T-helper 2 cell (primary cell): ENCODE measurements around the gene SDR9C7.
"Not testable (repeated sequence)": the region's sequence is repeated elsewhere in the genome, so short reads cannot be mapped to it uniquely, and the experiment has no call there.

Source experiments
- DNase-seq, 5 experiments: peaks; one replicate each; pipeline versions ENCODE4 v3.0.0 to v3.0.0-alpha.2; 2012 to 2022

The SDR9C7 gene

DNA sequence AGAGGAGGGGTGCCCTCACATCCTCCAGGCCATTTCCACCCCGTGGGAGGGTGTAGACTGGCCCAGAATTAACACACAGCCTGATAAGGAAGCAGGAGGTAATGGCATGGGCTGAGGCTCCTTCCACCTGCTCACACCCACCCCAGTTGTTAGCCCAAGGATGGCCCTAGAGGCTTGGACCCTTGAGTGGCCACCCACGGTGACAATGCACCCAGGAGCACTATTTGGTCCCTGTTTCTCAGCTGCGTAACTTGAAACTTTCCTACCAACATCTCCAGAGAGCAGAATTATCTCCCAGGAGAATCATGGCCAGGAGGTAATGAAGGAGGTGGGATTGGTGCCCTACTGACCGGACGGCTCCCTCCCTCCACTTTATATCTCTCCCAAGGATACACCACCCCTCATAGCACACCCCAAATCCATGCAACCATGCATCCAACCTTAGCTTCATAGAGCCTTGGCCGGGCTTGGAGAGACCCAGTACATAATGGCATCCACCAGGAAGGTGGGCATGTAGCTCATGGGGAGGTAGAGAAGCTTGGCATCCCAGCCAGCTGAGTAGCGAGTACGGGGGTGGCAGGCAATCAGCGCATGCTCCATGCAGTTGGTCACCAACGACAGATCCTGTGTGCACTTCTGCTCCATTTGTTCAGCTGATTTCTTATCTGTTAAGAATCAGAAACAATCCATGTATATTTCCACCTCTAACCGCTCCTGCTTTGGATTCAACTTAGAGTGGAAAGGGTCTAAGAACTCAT, 17.6 kb upstream of the SDR9C7 start:
- no peak for DNase-seq

DNA sequence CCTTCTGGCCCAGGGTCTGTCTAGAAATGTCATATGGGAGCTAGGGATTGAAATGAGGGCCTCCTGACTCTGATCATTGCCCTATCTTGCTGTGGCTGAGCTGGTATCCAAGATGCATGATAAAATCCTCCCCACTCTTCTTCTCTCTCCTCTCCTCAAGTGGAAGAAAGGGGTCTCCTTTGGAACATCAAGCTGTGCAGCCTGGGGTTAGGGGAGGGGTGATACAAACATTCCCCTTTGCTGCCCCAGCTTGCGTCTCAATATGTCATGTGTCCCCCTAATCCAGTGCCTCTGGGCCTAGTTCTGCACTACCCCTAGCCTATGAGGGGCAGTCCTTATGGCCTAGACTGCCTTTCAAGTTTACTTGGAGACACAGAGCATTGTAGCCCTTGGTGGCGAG, 14.7 kb upstream of the SDR9C7 start:
- no peak for DNase-seq

DNA sequence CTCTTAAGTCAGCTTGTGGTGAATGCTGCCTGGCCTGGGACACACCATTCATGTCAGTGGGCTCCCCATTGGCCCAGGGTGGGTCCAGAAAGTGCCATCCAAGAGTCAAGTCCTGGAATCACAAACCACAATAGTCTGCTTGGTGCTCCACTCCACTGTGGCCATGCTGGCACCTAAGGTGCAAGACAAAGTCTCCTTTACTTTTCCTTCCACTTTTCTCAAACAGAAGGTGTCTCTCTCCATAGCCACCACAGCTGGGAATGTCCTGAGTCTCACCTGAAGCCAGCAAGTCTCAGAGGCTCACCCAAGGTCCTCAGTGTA, 14.2 kb upstream of the SDR9C7 start:
- no peak for DNase-seq

DNA sequence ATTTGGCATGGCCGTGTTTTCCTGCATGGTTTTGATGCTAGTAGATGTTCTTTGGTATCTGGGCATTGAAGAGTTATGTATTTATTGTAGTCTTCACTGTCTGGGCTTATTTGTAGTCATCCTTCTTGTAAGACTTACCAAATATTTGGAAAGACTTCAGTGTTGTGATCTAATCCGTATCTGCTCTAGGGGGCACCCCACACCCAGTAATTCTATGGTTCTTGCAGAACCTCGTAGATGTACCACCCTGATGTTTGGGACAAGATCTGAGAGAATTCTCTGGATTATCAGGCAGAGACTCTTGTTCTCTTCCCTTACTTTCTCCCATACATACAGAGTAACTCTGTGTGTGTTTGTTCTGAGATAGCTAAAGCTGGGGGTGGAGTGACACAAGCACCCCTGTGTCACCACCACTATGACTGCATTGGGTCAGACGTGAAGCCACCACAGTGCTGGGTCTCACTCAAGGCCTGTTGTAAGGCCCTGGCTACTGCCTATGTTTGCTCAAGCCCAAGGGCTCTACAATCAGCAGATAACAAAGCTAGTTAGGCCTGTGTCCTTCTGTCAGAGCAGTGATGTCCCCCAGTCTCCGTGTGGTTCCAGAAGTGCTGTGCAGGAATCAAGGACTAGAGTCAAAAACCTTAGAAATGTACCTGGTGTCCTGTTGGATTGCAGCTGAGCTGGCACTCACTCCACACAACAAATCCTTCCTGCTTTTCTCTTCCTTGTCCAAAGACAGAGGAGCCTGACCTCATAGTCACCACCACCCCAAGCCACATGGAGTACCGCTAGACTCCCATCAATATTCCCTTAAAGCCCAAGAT, 13.6 kb upstream of the SDR9C7 start:
- no peak for DNase-seq

DNA sequence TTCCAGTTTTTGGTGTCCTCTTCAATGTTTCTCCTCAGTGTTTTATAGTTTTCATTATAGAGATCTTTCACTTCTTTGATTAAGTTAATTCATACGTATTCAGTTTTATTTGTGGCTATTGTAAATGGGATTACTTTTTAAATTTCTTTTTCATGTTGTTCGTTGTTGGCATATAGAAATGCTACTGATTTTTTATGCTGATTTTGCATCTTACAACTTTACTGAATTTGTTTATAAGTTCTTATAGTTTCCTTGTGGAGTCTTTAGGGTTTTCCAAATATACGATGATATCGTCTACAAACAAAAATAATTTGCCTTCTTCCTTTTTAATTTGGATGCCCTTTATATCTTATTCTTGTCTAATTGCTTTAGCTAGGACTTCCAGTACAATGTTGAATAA, 9.7 kb upstream of the SDR9C7 start:
- DNase-seq: no peak

DNA sequence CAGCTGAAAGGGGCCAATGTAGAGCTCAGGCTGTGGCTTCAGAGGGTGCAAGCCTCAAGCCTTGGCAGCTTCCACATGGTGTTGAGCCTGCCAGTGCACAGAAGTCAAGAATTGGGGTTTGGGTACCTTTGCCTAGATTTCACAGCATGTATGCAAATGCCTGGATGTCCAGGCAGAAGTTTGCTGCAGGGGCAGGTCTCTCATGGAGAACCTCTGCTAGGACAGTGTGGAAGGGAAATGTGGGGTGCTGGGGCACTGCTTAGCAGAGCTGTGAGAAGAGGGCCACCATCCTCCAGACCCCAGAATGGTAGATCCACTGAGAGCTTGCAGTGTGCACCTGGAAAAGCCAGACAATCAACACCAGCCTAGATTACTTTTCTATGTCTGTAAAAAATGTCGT, 9.2 kb upstream of the SDR9C7 start:
- DNase-seq: not testable (repeated sequence)

DNA sequence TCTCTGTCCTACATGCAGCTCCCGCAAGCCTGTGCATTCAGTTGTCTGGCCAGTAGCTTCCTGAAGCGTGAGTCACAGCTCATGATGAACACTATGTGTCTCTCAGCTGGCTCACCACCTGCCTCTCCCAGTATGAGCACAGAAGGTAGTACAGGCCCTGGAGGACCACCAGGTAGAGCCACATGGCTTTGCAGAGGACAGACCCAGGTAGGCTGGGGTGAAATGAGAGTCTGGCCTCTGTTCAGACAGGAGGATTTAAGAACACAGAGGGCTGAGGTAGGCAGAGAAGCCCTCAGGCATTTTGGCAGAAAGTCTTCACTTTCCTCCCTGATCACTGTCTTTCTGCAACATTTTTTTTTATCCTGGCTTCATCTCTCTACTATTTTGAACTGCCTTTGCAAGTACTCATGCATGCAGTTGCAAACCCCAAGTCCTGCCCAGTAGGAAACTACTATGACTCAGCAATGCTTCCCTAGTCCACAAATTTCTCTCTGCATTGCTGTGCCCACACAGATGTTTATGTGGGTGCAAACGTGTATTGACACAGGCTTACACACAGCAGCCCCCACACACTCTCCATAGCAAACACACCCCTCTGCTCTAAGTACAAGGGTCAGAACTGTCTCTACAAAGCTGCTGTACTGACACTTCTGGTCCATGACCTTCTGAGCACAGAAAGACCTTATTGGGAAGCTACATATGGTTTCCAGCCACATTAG, 7.2 kb upstream of the SDR9C7 start:
- peak in 1 of 5 experiments; percentile 86 for DNase-seq

DNA sequence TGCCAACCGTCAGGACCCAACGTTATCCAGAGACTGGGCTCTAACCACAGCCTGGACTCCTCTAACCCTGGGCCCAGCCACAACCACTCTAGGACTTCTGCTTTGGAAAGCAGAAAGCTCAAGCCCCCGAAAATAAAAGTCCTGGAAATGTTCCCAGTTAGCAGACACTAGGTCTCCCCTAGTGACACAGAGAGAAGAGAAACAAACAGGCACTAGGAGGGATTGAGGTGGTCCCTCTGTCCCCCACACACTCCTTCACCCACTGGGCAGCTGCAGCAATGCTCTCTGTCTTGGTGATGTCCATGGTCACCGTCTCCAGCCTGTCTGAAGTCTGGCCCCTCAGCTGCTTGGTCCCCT, 6.7 kb upstream of the SDR9C7 start:
- not testable (repeated sequence) for DNase-seq

DNA sequence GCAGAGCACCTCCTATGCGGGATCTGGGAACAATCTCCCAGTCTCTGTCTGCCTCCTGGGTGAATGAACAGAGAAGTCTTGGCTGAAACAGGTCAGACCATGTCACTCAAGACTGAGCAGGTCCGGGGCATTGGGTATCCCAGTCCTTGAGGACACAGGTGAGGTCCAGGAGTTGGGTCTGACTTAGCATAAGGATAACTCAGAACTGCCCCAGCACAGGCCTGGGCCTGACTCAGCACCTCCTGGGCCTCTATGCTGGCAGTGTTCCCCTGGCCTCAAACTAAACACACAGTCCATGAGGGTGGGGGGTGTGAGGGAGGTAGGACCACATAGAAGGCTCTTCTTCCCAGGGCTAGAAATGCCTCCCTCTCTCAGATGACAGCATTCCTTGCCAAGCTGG, 1.5 kb upstream of the SDR9C7 start:
- no peak for DNase-seq

DNA sequence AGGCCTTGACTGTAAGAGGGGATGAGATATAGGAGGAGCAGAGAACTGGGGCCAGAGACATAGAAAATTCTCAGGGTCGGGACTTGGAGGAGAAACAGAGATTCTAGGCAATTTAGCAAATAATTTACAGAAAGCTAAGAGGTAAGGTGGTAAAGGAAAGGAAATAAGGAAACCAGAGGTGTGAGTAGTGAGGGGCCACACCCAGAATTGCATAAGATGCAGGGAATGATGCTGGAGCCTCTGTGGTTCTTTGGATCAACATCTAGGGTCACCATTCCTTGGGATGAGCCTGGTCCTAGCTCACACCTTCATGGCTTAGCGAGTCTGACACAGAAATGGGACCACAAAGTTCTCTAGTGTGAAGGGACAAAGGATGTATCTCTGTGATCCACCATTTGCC, 949 bp upstream of the SDR9C7 start:
- DNase-seq: no peak

DNA sequence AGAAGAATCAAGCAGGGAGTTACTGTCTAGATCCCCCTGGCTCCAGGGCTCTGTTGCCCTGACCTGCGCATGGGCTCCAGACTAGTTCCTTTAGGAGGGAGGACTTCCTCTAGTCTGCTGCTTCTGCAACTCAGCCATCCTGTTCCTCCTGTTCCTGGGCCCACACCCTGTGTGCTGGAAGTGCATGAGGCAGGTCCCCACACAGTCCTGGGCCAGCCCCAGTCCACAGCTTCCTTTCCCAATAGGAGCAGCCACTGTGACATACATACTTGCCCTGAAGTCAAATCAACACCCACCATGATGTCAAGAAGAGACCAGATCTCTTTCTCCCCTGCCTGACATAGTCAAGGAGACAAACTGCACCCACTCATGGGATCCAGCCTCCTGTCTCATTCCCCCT, 1.3 kb downstream of the SDR9C7 start:
- DNase-seq: no peak

DNA sequence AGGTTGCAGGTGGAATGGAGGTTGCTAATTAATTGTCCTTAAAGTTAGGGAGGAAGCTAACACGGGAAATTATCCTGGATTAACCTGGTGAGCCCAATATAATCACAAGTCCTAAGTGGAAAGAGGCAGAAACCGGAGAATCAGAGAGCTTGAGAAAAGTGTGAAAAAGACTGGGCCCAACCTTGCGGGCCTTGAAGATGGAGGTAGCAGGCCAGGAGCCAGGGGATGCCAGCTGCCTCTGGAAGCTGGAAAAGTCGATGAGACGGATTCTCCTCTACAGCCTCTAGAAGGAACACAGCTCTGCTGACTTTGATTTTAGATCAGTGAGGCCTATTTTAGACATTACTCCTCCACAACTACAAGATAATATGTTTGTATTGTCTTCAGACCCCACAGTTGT, 2.1 kb downstream of the SDR9C7 start:
- no peak for DNase-seq

DNA sequence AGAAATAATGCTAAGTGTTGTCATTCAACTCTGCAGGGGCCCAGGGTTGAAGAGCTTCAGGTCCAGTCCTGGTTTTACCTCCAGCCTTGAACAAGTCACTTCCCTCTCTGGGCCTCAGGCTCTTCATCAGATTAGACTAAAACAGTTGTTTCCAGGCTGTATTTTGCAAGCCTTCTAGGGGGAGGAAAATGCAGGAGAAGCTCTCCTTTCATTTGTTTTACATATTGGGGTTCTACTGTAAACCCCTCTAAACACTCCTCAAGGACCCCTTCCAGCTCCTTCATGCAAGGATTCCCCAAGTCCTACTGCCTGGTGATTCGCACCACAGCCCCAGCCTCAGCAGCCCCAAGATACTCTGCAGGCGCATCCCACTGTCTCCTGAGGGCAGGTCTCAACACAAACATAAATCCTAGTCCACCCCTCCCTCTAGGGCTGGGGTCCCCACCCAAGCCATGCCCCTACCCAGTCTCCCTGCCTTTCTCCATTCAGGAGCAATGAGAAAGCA, 2.7 kb downstream of the SDR9C7 start:
- DNase-seq: peak in 1 of 5 experiments; percentile 69

DNA sequence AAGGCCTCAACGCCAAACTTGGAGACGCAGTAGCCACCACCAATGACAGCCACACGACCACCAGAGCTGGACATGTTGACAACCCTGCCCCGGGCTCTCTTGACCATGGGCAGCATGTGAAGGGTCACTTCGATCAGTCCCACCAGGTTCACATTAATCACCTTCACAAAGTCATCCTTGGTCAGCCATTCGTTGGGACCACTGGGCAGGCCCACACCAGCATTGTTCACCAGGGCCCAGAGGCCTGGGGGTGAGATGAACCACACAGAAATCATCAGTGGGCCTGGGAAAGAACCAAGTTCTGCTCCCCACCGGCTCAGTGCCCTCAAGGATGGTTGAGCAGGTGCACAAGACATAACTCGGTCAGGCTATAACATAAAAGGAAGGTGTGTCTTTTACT, 4.0 kb downstream of the SDR9C7 start:
- no peak for DNase-seq

DNA sequence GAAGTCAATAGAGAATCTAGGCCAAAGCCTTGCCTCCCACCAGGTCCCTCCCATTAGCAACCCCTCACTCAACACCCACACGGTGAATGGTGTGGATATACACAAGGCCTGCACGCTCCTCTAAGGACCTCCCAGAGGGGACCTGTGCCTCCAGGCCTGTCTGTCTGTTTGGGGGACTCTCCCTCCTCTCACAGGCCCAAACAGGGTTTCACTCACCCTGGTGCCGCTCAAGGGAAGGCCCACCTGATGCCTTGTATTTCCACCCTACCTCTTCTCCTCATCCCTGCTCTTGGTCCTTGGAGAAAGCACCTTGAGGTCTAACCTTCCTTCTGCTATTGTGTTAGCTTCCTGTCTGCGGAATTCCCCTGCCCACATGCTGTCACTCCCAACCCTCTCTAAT, 4.4 kb downstream of the SDR9C7 start:
- DNase-seq: no peak

DNA sequence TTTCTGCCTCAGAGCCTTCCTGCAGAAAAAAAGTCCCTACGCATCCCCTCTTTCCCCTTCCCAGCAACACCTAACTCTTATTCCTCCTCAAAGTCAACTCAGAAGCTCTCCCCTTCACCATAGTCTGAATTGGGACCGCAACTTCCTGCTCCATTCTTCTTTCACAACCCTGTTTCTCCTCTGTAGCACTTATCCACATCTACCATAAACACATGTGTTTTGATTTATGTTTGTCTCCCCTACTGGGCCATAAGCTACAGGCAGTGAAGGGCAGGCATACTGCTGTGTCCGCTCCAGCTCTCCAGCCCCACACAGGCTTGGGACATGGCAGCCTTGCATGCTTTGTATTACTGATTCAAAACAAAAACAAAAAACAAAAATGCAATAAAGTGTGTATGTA, 5.9 kb downstream of the SDR9C7 start:
- no peak for DNase-seq

DNA sequence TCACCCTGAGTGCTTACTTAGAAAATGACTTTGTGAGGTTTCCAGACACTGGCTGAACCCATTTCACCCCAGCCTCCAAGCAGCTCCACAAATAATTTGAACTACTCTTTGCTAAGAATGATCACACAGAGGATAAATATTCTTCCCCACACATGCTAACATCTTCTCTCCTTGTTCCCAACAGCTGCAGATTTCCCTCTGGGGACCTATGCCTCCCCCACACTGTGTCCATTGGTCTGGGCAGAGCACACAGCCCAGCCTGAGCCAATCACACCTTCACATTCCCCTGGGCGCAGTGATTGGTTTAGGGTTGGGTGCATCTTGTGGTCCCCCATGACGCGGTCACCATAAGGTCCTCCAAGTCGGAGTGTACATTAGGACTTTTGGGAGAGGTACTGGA, 6.9 kb downstream of the SDR9C7 start:
- no peak for DNase-seq

DNA sequence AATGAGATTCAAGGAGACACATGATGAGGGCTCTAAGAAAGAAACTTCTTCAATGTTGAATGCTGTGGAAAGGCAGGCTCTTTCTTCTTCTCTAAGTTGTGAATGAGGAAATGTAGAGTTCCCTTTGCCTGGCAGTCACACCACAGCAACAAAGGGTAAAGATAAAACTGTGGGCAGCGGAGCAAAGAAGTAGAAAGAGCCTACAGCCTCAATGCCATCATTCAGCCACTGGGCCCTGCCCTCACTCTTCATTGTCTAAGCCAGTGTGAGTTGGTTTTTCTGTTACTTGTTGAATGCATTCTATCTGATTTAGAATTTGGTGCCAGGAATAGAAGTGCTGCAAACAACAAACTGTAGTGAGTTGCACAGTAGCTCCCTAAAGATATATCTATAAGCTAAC, 12.2 kb downstream of the SDR9C7 start:
- no peak for DNase-seq

DNA sequence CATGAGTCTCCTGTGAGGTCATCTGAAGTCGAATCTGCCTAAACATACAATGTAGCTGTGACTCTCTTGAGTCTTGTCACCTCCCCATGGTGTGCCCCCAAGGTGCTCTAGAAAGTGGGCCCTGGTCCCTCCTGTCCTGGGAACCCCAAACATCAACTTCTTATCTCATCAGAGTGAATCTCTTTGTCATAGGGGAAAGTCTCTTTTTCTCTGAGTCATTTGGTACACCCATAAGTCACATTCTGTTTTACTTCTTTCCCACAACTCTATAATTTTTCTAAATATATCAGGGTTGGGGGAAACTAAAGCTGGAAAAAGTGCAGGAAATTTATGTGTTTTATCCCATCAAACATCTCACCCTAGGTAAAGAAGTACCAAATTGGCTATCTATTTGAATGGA, 12.9 kb downstream of the SDR9C7 start:
- DNase-seq: no peak

DNA sequence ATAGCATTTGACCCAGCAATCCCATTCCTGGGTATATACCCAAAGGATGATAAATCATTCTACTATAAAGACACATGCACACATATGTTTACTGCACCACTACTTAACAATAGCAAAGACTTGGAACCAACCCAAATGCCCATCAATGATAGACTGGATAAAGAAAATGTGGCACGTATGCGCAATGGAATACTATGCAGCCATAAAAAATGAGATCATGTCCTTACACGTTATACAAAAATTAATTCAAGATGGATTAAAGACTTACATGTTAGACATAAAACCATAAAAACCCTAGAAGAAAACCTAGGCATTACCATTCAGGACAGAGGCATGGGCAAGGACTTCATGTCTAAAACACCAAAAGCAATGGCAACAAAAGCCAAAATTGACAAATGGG, 16.1 kb downstream of the SDR9C7 start:
- not testable (repeated sequence) for DNase-seq

DNA sequence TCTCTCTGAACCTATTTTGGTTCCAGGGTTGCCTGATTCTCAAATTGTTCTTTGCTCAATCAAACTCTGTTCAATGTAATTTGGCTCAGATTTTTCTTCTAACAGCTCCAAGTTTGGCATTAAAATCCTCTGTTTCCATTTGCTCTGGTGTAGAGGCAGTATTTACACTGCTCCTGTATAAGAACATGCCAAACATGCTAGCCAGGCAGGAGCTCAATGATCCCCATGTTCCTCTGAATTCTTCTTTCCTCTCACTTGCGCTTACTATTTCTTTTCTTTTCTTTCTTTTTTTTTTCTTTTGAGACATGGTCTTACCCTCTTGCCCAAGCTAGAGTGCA, 17.2 kb downstream of the SDR9C7 start:
- no peak for DNase-seq

DNA sequence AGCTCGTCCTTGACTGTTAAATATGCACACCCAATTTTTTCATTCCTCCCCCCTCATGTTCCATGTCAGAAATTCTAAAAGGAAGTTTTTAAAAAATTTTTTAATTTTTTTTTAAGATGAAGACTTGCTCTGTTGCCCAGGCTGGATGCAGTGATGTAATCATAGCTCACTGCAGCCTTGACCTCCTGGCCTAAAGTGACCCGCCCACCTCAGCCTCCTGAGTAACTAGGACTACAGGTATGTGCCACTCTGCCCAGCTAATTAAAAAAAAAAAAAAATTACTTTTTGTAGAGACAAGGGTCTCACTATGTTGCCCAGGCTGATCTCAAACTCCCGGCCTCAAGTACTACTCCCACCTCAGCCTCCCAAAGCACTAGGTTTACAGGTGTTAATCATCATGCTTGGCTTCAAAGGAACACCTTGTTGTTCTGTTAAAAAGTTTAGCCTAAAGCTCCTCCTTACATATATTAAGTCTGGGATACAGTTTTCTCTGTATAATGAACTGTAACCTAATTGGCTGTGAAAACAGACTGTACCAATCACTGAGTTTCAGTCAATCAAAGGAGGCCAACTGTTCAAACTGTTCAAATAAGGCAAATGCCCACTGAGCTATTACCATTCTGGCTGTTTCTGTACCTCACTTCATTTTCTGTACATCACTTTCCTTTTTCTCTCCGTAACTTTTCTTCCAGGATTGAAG, 17.8 kb downstream of the SDR9C7 start:
- DNase-seq: no peak

DNA sequence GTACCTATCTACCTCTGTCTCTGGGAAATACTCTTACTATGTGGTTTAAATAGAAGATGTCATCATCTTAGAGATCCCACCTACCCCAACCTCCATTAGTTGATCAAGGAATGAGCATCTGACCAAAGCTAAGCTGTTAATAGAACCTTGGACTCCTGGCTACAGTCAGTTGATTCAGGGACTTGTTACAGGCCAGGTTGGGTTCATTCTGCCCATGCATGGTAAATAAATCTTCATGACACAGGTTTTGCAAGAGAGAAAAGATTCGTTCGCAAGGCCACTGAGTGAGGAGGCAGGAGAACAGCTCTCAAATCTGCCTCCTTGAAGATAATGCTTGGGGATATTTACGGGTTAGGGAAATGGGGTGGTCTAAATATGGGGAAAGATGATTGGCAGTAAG, 19.5 kb downstream of the SDR9C7 start:
- DNase-seq: no peak
